HG03439 (cell line): ENCODE measurements around the gene PLD1.
"Not testable (repeated sequence)": the region's sequence is repeated elsewhere in the genome, so short reads cannot be mapped to it uniquely, and the experiment has no call there.

Experiments used
- ATAC-seq: cut with Tn5 transposase; IDR thresholded peaks from one replicate; pipeline ENCODE4 v1.9.1; 2021; ENCODE audit warnings: mild to moderate bottlenecking, moderate library complexity; ENCODE audit not compliant: unreplicated experiment

PLD1 gene

GRCh38 chr3:171574556-171575240, 235.6 kb downstream of the PLD1 start:
- no peak for ATAC-seq

DNA sequence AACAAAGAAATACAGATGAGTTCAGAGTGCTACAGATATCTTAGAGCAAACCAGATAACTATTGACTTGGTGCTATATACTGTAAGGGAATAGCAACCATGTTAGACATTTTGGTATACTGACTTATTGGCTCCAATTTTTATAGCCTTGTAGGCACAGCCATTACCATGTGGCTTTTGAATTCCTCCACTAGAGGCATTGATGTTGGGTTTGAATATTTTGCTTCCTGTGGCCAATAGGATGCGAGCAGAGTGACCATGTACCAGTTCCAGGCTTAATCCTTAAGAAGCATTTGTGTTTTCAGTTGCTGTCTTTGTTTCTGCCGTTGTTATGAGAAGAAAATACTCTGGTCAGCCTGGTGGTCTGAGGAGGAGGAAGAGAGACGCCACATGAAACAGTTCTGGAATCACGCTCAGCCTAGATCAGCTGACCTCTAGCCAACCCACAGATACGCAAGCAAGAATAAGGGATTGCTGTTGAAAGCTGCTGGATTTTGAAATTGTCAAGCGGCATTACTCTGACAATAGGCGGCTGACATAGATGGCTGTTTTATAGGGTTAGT, 240.6 kb downstream of the PLD1 start:
- ATAC-seq, result no peak

- ATAC-seq, result no peak
These were observed 241.5 kb downstream of the PLD1 start for GRCh38 chr3:171568766-171569165.

- ATAC-seq, result no peak
These were observed 243.4 kb downstream of the PLD1 start for GRCh38 chr3:171566803-171567422.

DNA sequence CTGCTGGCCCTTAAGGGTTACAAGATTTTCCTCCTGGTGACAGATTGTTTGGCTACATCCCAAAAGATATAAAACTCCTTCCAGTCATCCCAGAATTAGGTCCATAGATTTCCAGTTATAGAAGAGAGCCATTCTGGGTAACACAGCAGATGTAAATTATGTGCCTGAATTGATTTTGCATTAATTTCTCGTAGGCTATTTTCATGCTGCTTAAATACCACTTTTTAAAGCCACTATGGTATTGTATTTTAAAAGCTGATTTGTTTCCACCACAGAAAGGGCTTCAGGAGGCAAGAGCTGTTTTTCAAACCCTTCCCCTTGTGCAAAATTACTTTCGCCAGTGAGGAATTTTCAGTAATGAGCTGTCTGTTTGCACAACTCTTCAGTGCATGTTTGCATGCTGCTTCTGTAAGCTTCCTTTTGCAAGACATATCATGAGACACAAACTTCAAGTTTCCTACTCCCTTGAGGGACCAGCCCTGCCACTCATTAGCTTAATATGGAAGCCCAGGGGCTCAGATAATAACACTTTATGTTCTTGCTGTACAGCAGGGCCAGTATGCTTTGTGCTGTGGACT, 244.7 kb downstream of the PLD1 start:
- ATAC-seq, result no peak

- ATAC-seq, result no peak
These were observed 245.4 kb downstream of the PLD1 start for GRCh38 chr3:171564748-171565480.

GRCh38 chr3:171563298-171563697, 247.0 kb downstream of the PLD1 start:
- no peak for ATAC-seq

- ATAC-seq, result not testable (repeated sequence)
These were observed 247.8 kb downstream of the PLD1 start for GRCh38 chr3:171562459-171562858.

GRCh38 chr3:171561596-171562323, 248.5 kb downstream of the PLD1 start:
- ATAC-seq, result peak; percentile 55

DNA sequence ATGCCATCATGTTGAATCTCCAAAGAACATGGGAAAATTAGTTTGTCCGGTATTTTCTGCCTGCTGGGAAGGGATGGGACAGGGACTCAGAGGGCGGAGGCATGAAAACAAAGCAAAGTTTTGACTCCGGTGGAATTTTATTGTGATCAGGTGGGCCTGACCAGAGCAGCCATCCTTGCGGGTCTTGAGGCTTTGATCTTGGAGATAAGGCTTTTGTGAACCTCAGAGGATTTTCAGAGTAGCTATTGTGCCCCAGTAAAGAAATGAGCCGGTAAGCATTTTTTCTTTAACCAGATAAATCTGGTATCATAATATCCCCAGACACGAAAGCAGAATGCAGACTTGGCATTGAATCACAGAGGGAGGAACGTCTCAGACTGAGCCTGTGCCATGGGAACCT, 250.7 kb downstream of the PLD1 start:
- ATAC-seq, result no peak

- ATAC-seq, result no peak
These were observed 252.0 kb downstream of the PLD1 start for GRCh38 chr3:171558188-171558696.

DNA sequence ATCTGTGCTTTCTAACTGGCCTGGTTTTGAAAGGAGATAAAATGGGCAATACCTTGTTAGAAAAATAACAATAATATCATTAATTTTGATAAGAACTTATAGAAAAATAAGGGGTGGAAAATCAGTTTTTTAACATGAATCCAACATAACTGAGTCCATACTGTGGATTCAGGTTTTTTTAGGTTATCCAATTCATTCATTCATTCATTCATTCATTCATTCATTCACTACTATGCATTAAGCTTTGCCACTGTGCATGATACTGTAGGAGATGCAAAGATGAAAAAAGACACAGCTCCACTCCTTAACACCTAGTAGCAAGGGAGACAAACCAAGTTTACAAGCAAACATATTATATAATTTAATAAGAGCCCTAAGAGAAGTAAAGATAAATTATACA, 253.1 kb downstream of the PLD1 start:
- ATAC-seq, result no peak

DNA sequence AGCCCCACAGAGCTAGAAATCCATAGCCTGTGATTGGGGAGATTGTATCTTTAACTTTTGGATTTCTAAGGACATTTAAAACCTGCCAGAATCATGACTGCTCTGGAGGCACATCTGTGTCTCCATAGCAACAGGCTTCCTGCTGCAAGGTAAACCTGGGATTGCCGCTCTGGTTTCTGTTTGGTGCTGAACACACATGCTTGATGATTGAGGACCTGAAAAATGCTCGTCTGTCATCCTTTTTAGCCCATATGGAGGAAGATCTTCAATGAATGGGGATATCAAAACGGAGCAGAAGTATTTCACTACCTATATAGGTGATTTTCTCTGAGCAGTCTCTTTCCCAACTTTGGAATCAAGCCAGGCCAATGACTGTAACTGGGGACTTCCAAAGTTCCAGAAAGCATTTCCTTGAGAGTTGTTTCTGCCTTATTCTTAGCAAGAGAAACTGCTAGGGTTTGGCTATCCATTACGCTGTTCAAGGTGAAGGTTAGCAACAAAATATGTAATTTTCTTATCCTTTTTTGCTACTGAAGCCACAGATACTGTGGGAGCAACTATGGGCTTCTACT, 253.6 kb downstream of the PLD1 start:
- no peak for ATAC-seq

- ATAC-seq, result no peak
These were observed 254.1 kb downstream of the PLD1 start for GRCh38 chr3:171556148-171556547.

DNA sequence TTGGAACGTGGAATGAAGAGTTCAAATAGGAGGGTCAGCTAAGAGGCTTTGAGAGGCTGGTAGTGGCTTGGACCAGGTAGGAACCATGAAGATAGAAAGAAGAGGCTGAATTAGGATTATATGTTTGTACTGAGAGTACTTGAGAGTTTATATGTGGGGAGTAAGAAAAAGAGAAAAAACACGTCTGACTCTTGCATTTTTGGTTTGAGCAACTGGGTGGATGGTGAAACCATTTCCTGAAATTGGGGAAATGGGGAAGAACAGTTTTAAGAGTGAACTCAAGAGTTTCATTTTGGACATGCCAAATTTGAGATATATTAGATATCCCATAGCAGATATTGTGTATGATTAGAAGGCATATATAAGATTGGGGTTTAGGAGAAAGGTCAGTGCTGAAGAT, 257.2 kb downstream of the PLD1 start:
- no peak for ATAC-seq

DNA sequence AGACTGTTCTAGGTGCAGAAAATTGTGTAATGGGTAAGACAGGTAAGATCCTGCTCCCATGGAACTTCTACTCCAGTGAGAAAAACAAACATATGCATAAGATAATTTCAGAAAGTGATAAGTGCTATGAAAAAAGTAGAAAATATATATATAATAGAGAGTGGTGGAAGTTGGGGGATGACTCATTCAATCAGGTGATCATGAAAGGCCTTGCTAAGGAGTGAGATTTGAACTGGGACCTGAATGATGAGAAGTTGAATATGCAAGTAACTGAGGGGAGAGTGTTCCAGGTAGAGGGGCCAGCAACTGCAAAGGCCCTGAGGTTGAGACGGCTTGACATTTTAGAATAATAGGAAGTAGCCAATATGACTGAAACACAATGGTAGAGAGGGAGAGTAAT, 257.8 kb downstream of the PLD1 start:
- no peak for ATAC-seq

GRCh38 chr3:171551296-171551695, 259.0 kb downstream of the PLD1 start:
- no peak for ATAC-seq
